SJSA1 (cell line): ENCODE measurements around the gene IFT22. TPM values are rescaled to one million over a fixed set of nuclear protein-coding genes. Genes with fewer than 3 reads are reported as not detected.
"Not testable (repeated sequence)": the region's sequence is repeated elsewhere in the genome, so short reads cannot be mapped to it uniquely, and the experiment has no call there.

Experiments
- DNase-seq, 2 experiments: peaks; one replicate each; pipeline ENCODE4 v3.0.0-alpha.2; 2015 to 2020; ENCODE audit warnings: low spot score in 2 of 2, low read depth in 1 of 2
- H3K27ac ChIP-seq: fragments of 250-450 bp; sonication (Bioruptor Pico); 2 replicates; pipeline ENCODE4 v1.5.1; 2020; ENCODE audit warnings: mild to moderate bottlenecking, moderate library complexity
- H3K27me3 ChIP-seq: fragments of 250-450 bp; sonication (Bioruptor Pico); replicated peaks from 2 replicates; pipeline ENCODE4 v1.5.1; 2020; ENCODE audit warnings: mild to moderate bottlenecking, moderate library complexity
- H3K36me3 ChIP-seq: fragments of 250-450 bp; sonication (Bioruptor Pico); 2 replicates; pipeline ENCODE4 v1.5.1; 2020; ENCODE audit warnings: mild to moderate bottlenecking
- H3K4me1 ChIP-seq: fragments of 250-450 bp; sonication (Bioruptor Pico); replicated peaks from 2 replicates; pipeline ENCODE4 v1.6.1; 2021; ENCODE audit warnings: mild to moderate bottlenecking
- H3K4me3 ChIP-seq: fragments of 250-450 bp; sonication (Bioruptor Pico); 2 replicates; pipeline ENCODE4 v1.5.1; 2020; ENCODE audit warnings: mild to moderate bottlenecking
- H3K9me3 ChIP-seq: fragments of 250-450 bp; sonication (Bioruptor Pico); replicated peaks from 2 replicates; pipeline ENCODE4 v1.5.1; 2020; ENCODE audit warnings: mild to moderate bottlenecking
- total RNA-seq: library from RNA; depleted of rRNA; stranded (reverse); fragments of >200 nt; shearing (Covaris generic); gene quantifications from 2 replicates; pipeline ENCODE4 v1.2.3, GENCODE V29; 2014; rRNA removed

The IFT22 gene
- total RNA-seq, 1 experiment from 2014 or later = 20.9 TPM

- not testable (repeated sequence) for H3K27me3 ChIP-seq, H3K4me1 ChIP-seq, H3K27ac ChIP-seq, DNase-seq, H3K36me3 ChIP-seq, H3K9me3 ChIP-seq, H3K4me3 ChIP-seq
These were observed 40.7 kb downstream of the IFT22 start for GRCh38 chr7:101280912-101281311.

GRCh38 chr7:101278461-101279292, 42.9 kb downstream of the IFT22 start:
- no peak for DNase-seq
- no peak overlapping the region for H3K27ac ChIP-seq
- H3K4me1 ChIP-seq = no peaks in the 10 kb centered on the region
- no peak overlapping the region for H3K4me3 ChIP-seq
- peaks cover 19% of the 10 kb centered on the region for H3K27me3 ChIP-seq
- H3K9me3 ChIP-seq = no peaks in the 10 kb centered on the region
- no peaks in the 10 kb centered on the region for H3K36me3 ChIP-seq

- Histone ChIP-seq H3K36me3 (no peaks in the 10 kb centered on the region), H3K4me3 (no peak overlapping the region), H3K27ac (no peak overlapping the region), H3K9me3 (no peaks in the 10 kb centered on the region), H3K4me1 (no peaks in the 10 kb centered on the region), H3K27me3 (peaks cover 26% of the 10 kb centered on the region)
- no peak for DNase-seq
These were observed 44.5 kb downstream of the IFT22 start for GRCh38 chr7:101277155-101277554.

GRCh38 chr7:101273206-101273605, 48.4 kb downstream of the IFT22 start:
- no peaks in the 10 kb centered on the region for H3K9me3 ChIP-seq
- no peak for DNase-seq
- no peak overlapping the region for H3K4me3 ChIP-seq
- no peaks in the 10 kb centered on the region for H3K4me1 ChIP-seq
- no peaks in the 10 kb centered on the region for H3K36me3 ChIP-seq
- H3K27me3 ChIP-seq = peaks cover 29% of the 10 kb centered on the region
- H3K27ac ChIP-seq = no peak overlapping the region

GRCh38 chr7:101271021-101271420, 50.6 kb downstream of the IFT22 start:
- H3K27me3 ChIP-seq = peaks cover 33% of the 10 kb centered on the region
- H3K27ac ChIP-seq = no peak overlapping the region
- H3K36me3 ChIP-seq = no peaks in the 10 kb centered on the region
- no peaks in the 10 kb centered on the region; the same call in 1 of the 2 replicates for H3K9me3 ChIP-seq
- H3K4me3 ChIP-seq = no peak overlapping the region
- DNase-seq = no peak
- no peaks in the 10 kb centered on the region for H3K4me1 ChIP-seq

- peaks cover 33% of the 10 kb centered on the region for H3K27me3 ChIP-seq
- H3K27ac ChIP-seq = no peak overlapping the region
- H3K36me3 ChIP-seq = no peaks in the 10 kb centered on the region
- no peaks in the 10 kb centered on the region for H3K4me1 ChIP-seq
- no peak for DNase-seq
- H3K9me3 ChIP-seq = no peaks in the 10 kb centered on the region; the same call in 1 of the 2 replicates
- H3K4me3 ChIP-seq = no peak overlapping the region
These were observed 51.9 kb downstream of the IFT22 start for GRCh38 chr7:101269664-101270063.

GRCh38 chr7:101265622-101266516, 55.7 kb downstream of the IFT22 start:
- peaks cover 27% of the 10 kb centered on the region for H3K27me3 ChIP-seq
- H3K4me1 ChIP-seq = no peaks in the 10 kb centered on the region
- no peak for DNase-seq
- no peaks in the 10 kb centered on the region for H3K36me3 ChIP-seq
- no peak overlapping the region for H3K27ac ChIP-seq
- no peak overlapping the region for H3K4me3 ChIP-seq
- H3K9me3 ChIP-seq = no peaks in the 10 kb centered on the region; the same call in 1 of the 2 replicates

- not testable (repeated sequence) for H3K9me3 ChIP-seq, H3K27ac ChIP-seq, DNase-seq, H3K36me3 ChIP-seq, H3K4me1 ChIP-seq, H3K4me3 ChIP-seq
- peaks cover 25% of the 10 kb centered on the region for H3K27me3 ChIP-seq
These were observed 57.4 kb downstream of the IFT22 start for GRCh38 chr7:101264102-101264706.

Other genes starting within 250 kb of the IFT22 start
- 5.2 and 10.3 TPM in 2 replicates for gene TRIM56, start 236.3 kb downstream of the IFT22 start, total RNA-seq
- 21.8 and 25.6 TPM in 2 replicates for gene SERPINE1, start 194.7 kb downstream of the IFT22 start, total RNA-seq
- 98.4 and 119 TPM in 2 replicates for gene AP1S1, start 167.3 kb downstream of the IFT22 start, total RNA-seq
- gene VGF, start 156.2 kb downstream of the IFT22 start, total RNA-seq = not detected in 2 replicates
- not detected in 2 replicates for gene NAT16, start 141.5 kb downstream of the IFT22 start, total RNA-seq
- not detected in 2 replicates for gene MOGAT3, start 120.8 kb downstream of the IFT22 start, total RNA-seq
- 71.3 and 88.2 TPM in 2 replicates for gene PLOD3, start 104.2 kb downstream of the IFT22 start, total RNA-seq
- gene ZNHIT1, start 103.6 kb downstream of the IFT22 start, total RNA-seq = 108 and 141 TPM in 2 replicates
- gene CLDN15, start 84.0 kb downstream of the IFT22 start, total RNA-seq = 0.72 and 2.1 TPM in 2 replicates
- gene FIS1, start 76.7 kb downstream of the IFT22 start, total RNA-seq = 132 and 162 TPM in 2 replicates
- gene COL26A1, start 41.1 kb upstream of the IFT22 start, total RNA-seq = not detected in 2 replicates